ENCODE data around the gene FAM241B.

GRCh38 chr10:69630651-69631400 is 779 bp downstream of the FAM241B start:
- no peak for TF ChIP-seq CTCF (IDR thresholded peaks at IDR 0.05)
- no peak for TF ChIP-seq POLR2A (IDR thresholded peaks at IDR 0.05)
